Bronchial epithelial cell (primary cell): ENCODE results near the gene MIS18BP1. TPM values are rescaled to one million over a fixed set of nuclear protein-coding genes. Genes with fewer than 3 reads are reported as not detected.

Experiments
- DNase-seq: peaks from one replicate; pipeline ENCODE4 v3.0.0-alpha.2; 2010; ENCODE audit warnings: low read depth
- FAIRE-seq: peaks from 2 replicates; lab custom pipeline; 2011; peaks lifted over from hg19 to GRCh38; lab: Jason Lieb, UNC
- H3K27me3 ChIP-seq: 2 replicates; pipeline ENCODE4 v1.5.1; 2011; ENCODE audit warnings: low read length; ENCODE audit not compliant: control insufficient read depth, insufficient read depth
- H3K36me3 ChIP-seq: 2 replicates; pipeline ENCODE4 v1.5.1; 2011; ENCODE audit warnings: low read length; ENCODE audit not compliant: control insufficient read depth, insufficient read depth
- H3K4me3 ChIP-seq: 2 replicates; pipeline ENCODE4 v1.5.1; 2011; ENCODE audit warnings: mild to moderate bottlenecking, low read depth, low read length, control low read depth
- CTCF ChIP-seq: IDR thresholded peaks from 2 replicates; pipeline ENCODE4 v1.5.1; 2011; ENCODE audit warnings: mild to moderate bottlenecking, moderate library complexity, low read length, control low read depth, inconsistent platforms; ENCODE audit not compliant: insufficient read depth, severe bottlenecking
- total RNA-seq: library from RNA; depleted of rRNA; stranded (reverse); fragments of >200 nt; gene quantifications from 2 replicates; pipeline ENCODE4 v1.2.1, GENCODE V29; 2014

MIS18BP1 gene
- total RNA-seq, 1 donor from 2014 or later: 9.2 TPM

DNA sequence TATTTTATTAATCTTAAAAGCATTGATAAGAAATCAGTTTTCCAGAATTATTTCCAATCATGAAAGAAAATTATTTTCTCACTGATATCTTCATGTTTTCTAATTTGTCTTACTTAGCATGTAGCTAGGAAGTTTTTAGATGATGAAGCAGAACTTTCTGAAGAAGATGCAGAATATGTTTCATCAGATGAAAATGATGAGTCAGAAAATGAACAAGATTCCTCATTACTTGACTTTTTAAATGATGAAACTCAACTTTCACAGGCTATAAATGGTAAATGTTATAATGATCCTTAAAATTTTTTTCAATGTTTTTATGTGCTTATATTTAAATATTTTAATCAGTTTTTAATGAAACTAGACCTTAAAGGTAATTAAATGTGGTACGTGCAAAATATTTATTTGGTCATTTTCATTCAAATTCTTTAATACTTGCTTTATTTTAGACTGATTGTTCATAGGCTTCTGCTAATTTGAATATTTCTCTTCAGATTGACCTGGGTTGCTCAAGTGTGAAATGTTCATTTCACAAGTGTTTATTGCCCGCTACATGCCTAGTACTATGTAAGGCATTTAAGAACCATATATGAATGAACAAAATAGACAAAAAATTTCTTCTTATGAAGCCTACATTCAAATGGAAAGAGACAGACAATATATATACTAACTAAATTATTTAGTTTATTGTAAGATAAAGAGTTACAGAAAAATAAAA is 67.7 kb downstream of the MIS18BP1 start:
- Histone ChIP-seq H3K4me3 (no peak overlapping the region), H3K27me3 (no peaks in the 10 kb centered on the region), H3K36me3 (peaks cover 2% of the 10 kb centered on the region)
- no peak for TF ChIP-seq CTCF
- FAIRE-seq (no peak), DNase-seq (peak; percentile 7)

- TF ChIP-seq CTCF: no peak
- FAIRE-seq: no peak
Observed at GRCh38 chr14:45181806-45182205, 71.2 kb downstream of the MIS18BP1 start.

GRCh38 chr14:45181329-45181728 is 71.7 kb downstream of the MIS18BP1 start:
- H3K27me3 ChIP-seq: no peaks in the 10 kb centered on the region
- TF ChIP-seq CTCF: no peak
- FAIRE-seq: no peak

More at GRCh38 chr14:45181806-45182205, 71.2 kb downstream of the MIS18BP1 start:
- DNase-seq: no peak
- Histone ChIP-seq H3K27me3 (no peaks in the 10 kb centered on the region), H3K4me3 (no peak overlapping the region), H3K36me3 (no peaks in the 10 kb centered on the region)

DNA sequence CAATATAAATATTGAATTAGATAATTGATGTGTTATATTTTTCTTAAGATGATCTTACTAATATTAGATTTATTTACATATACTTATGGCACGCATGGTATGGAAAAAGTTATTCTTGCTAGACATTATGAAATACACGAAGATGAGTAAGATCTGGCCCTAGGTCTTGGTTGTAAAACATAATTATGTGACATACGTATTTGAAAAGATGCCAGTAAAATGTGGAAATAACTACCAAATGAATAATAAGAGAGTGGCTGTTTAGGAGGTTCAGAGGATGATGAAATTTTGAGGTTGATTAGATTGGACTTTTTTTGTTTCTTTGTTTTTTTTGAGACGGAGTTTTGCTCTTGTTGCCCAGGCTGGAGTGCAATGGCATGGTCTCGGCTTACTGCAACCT is 75.9 kb downstream of the MIS18BP1 start:
- Histone ChIP-seq H3K4me3 (no peak overlapping the region), H3K27me3 (no peaks in the 10 kb centered on the region), H3K36me3 (no peaks in the 10 kb centered on the region)
- peak; percentile 68 for DNase-seq
- TF ChIP-seq CTCF: no peak
- no peak for FAIRE-seq

More at GRCh38 chr14:45181329-45181728, 71.7 kb downstream of the MIS18BP1 start:
- peak; percentile 8 for DNase-seq
- H3K36me3 ChIP-seq: no peaks in the 10 kb centered on the region
- no peak overlapping the region for H3K4me3 ChIP-seq

GRCh38 chr14:45169906-45170305 is 83.1 kb downstream of the MIS18BP1 start:
- FAIRE-seq: no peak
- no peaks in the 10 kb centered on the region for H3K36me3 ChIP-seq

More at GRCh38 chr14:45169906-45170305, 83.1 kb downstream of the MIS18BP1 start:
- no peak for TF ChIP-seq CTCF
- Histone ChIP-seq H3K4me3 (no peak overlapping the region), H3K27me3 (no peaks in the 10 kb centered on the region)
- DNase-seq: no peak
